GM13977 (cell line): ENCODE measurements around the gene SYCP2L.
"Not testable (repeated sequence)": the region's sequence is repeated elsewhere in the genome, so short reads cannot be mapped to it uniquely, and the experiment has no call there.

Source experiments
- DNase-seq: peaks from one replicate; pipeline ENCODE4 v3.0.0; 2012; ENCODE audit warnings: low spot score
- CTCF ChIP-seq: IDR thresholded peaks from 2 replicates; pipeline ENCODE4 v1.5.1; 2012; ENCODE audit warnings: mild to moderate bottlenecking, control low read depth; ENCODE audit not compliant: insufficient read depth; ENCODE audit errors: extremely low read depth, missing control alignments
- in situ Hi-C: fragments of 300-500 bp; cut with MboI; formaldehyde crosslinking; loops from one replicate; pipeline ENCODE4 v1.12.0; 2022; ENCODE audit warnings: low sequenced_read_pairs, low pct_unique_long_range_greater_than_20kb, mixed read lengths, inconsistent platforms; ENCODE audit not compliant: unreplicated experiment

Gene SYCP2L

GRCh38 chr6:10995114-10995707, 108.4 kb downstream of the SYCP2L start:
- in situ Hi-C loops = no loop called here
- DNase-seq = no peak
- no peak for TF ChIP-seq CTCF

- TF ChIP-seq CTCF = no peak
- no peak for DNase-seq
- in situ Hi-C loops = no loop called here
Measured at GRCh38 chr6:10999994-11000393, 113.1 kb downstream of the SYCP2L start.

- DNase-seq = no peak
- in situ Hi-C loops = no loop called here
Measured at GRCh38 chr6:11002176-11002575, 115.3 kb downstream of the SYCP2L start.

GRCh38 chr6:11003297-11003696, 116.4 kb downstream of the SYCP2L start:
- in situ Hi-C loops, DNase-seq: not testable (repeated sequence)

More at GRCh38 chr6:11002176-11002575, 115.3 kb downstream of the SYCP2L start:
- no peak for TF ChIP-seq CTCF

GRCh38 chr6:11006061-11006460, 119.2 kb downstream of the SYCP2L start:
- in situ Hi-C loops = no loop called here
- TF ChIP-seq CTCF = no peak
- DNase-seq = no peak

- TF ChIP-seq CTCF = no peak
- DNase-seq = no peak
- in situ Hi-C loops = no loop called here
Measured at GRCh38 chr6:11007715-11008608, 121.1 kb downstream of the SYCP2L start.

GRCh38 chr6:11008821-11009220, 122.0 kb downstream of the SYCP2L start:
- DNase-seq = no peak
- in situ Hi-C loops = no loop called here
- TF ChIP-seq CTCF = no peak
